Measurements from ENCODE around the gene NOTCH1.

- TF ChIP-seq CTCF (IDR thresholded peaks at IDR 0.05; ENCODE audit: low read length) (no peak), EZH2 (optimal IDR thresholded peaks at IDR 0.05; ENCODE audit: low read depth, low read length) (no peak)
Observed at GRCh38 chr9:136588663-136589464, 43.0 kb upstream of the NOTCH1 start.
